ENCODE results near the gene ATMIN.

The ATMIN gene

GRCh38 chr16:81076566-81077075, 41.0 kb downstream of the ATMIN start:
- H3K27me3 Mint-ChIP-seq, result no peaks in the 10 kb centered on the region
- no peak overlapping the region for H3K27ac Mint-ChIP-seq
- H3K36me3 Mint-ChIP-seq, result no peaks in the 10 kb centered on the region
- no peaks in the 10 kb centered on the region for H3K4me1 Mint-ChIP-seq
- no peak overlapping the region for H3K4me3 Mint-ChIP-seq
- no peaks in the 10 kb centered on the region for H3K9me3 Mint-ChIP-seq

- peak within 1 kb of the TSS; percentile 87 for H3K27ac Mint-ChIP-seq
- H3K9me3 Mint-ChIP-seq, result no peaks in the 10 kb centered on the region
- H3K27me3 Mint-ChIP-seq, result no peaks in the 10 kb centered on the region
- H3K4me1 Mint-ChIP-seq, result no peaks in the 10 kb centered on the region
- no peaks in the 10 kb centered on the region for H3K36me3 Mint-ChIP-seq
- H3K4me3 Mint-ChIP-seq, result peak within 1 kb of the TSS; percentile 39
Measured at GRCh38 chr16:81077076-81077940, 41.7 kb downstream of the ATMIN start, which contains the start of gene C16orf46. Gene C16orf46, minus strand, starts transcription at chr16:81077238. Its CDS starts 13,283 bp downstream, at chr16:81063955.

- Mint-ChIP-seq H3K9me3 (no peaks in the 10 kb centered on the region), H3K36me3 (no peaks in the 10 kb centered on the region), H3K27me3 (no peaks in the 10 kb centered on the region), H3K4me3 (no peak overlapping the region), H3K4me1 (no peaks in the 10 kb centered on the region), H3K27ac (no peak overlapping the region)
Measured at GRCh38 chr16:81080233-81080632, 44.6 kb downstream of the ATMIN start.

DNA sequence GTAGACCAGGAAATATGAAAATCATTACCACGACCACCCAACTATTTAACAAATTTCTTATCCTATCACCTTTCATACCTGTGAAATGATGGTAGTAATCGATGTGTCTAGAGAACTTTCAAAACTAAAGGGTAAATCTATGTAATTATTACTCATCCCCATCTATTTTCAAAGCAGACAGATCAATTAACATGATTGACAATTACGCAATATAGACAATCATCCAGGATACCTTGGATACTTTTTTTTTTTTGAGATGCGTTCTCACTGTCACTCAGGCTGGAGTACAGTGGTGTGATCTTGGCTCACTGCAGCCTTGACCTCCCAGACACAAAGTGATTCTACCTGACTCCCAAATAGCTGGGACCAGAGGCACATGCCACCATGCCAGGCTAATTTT, 45.4 kb downstream of the ATMIN start:
- Mint-ChIP-seq H3K36me3 (no peaks in the 10 kb centered on the region), H3K27me3 (no peaks in the 10 kb centered on the region), H3K9me3 (no peaks in the 10 kb centered on the region), H3K4me3 (no peak overlapping the region), H3K27ac (no peak overlapping the region), H3K4me1 (no peaks in the 10 kb centered on the region)

DNA sequence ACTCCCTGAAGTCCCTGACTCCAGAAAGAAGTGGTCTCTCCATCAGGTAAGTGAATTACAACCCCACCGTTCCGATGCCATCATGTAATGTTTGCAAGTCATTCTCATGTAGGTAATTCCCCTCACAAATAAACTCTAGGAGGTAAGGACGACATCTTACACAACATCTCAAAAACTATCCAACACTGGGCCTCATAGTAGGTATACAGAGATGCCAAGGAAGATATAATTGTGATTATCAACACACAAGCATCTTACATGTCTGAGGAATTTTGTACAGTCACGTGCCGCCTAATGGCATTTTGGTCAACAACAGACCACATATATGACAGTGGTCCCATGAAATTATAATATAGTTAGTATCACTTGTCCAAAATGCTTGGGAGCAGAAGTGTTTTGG, 53.2 kb downstream of the ATMIN start:
- H3K4me1 Mint-ChIP-seq, result no peaks in the 10 kb centered on the region
- no peak overlapping the region for H3K4me3 Mint-ChIP-seq

DNA sequence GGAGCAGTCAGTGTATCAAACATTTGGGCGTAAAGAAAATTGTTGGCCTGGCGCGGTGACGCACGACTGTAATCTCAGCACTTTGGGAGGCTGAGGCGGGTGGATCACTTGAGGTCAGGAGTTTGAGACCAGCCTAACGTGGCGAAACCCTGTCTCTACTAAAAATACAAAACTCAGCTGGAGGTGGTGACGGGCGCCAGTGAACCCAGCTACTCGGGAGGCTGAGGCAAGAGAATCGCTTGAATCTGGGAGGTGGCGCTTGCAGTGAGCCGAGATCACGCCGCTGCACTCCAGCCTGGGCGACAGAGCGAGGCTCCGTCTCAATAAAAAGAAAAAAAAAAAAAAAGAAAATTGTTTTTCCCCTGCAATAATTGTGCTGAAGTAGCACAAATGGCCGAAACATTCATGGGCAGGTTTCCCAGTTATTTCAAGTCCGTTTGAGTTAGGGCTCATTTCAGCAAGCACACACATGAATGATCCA, 59.2 kb downstream of the ATMIN start:
- Mint-ChIP-seq H3K9me3 (no peaks in the 10 kb centered on the region), H3K36me3 (peaks cover 2% of the 10 kb centered on the region), H3K4me1 (peaks cover 5% of the 10 kb centered on the region), H3K4me3 (peak overlapping the region; percentile 84), H3K27me3 (no peaks in the 10 kb centered on the region), H3K27ac (no peak overlapping the region)

More for the DNA sequence above, 53.2 kb downstream of the ATMIN start:
- H3K9me3 Mint-ChIP-seq, result no peaks in the 10 kb centered on the region
- H3K27me3 Mint-ChIP-seq, result no peaks in the 10 kb centered on the region
- no peak overlapping the region for H3K27ac Mint-ChIP-seq
- peaks cover 2% of the 10 kb centered on the region for H3K36me3 Mint-ChIP-seq

- H3K27ac Mint-ChIP-seq, result no peak overlapping the region
- H3K4me1 Mint-ChIP-seq, result peaks cover 5% of the 10 kb centered on the region
- no peaks in the 10 kb centered on the region for H3K27me3 Mint-ChIP-seq
- H3K9me3 Mint-ChIP-seq, result no peaks in the 10 kb centered on the region
- peaks cover 2% of the 10 kb centered on the region for H3K36me3 Mint-ChIP-seq
- H3K4me3 Mint-ChIP-seq, result peak overlapping the region; percentile 84
Measured at GRCh38 chr16:81095653-81095952, 60.0 kb downstream of the ATMIN start.

- Mint-ChIP-seq H3K4me3 (peak within 1 kb of the TSS; percentile 84), H3K27me3 (no peaks in the 10 kb centered on the region)
Measured at GRCh38 chr16:81095953-81096714, 60.5 kb downstream of the ATMIN start, which contains the start of gene GCSH. Gene GCSH, minus strand, starts transcription at chr16:81096395. Its CDS starts 117 bp downstream, at chr16:81096278.

GRCh38 chr16:81096715-81097208, 61.1 kb downstream of the ATMIN start:
- peak overlapping the region; percentile 14 for H3K27ac Mint-ChIP-seq
- peak overlapping the region; percentile 69 for H3K4me3 Mint-ChIP-seq
- no peaks in the 10 kb centered on the region for H3K9me3 Mint-ChIP-seq
- H3K27me3 Mint-ChIP-seq, result no peaks in the 10 kb centered on the region
- peaks cover 1% of the 10 kb centered on the region for H3K36me3 Mint-ChIP-seq
- peaks cover 5% of the 10 kb centered on the region for H3K4me1 Mint-ChIP-seq

More at GRCh38 chr16:81095953-81096714, 60.5 kb downstream of the ATMIN start, which contains the start of gene GCSH:
- peaks cover 2% of the 10 kb centered on the region for H3K36me3 Mint-ChIP-seq
- H3K27ac Mint-ChIP-seq, result peak within 1 kb of the TSS; percentile 14
- no peaks in the 10 kb centered on the region for H3K9me3 Mint-ChIP-seq
- peaks cover 5% of the 10 kb centered on the region for H3K4me1 Mint-ChIP-seq

All from activated naive CD4-positive, alpha-beta T cell treated with anti-CD3 and anti-CD28 coated beads, Interleukin-2, amount 50 U/mL, for 24 hours (primary cell).